ENCODE data around the gene FBLN1.
"Not testable (repeated sequence)": the region's sequence is repeated elsewhere in the genome, so short reads cannot be mapped to it uniquely, and the experiment has no call there.

The FBLN1 gene

GRCh38 chr22:45612940-45613339 lies 110.3 kb downstream of the FBLN1 start:
- no peak for DNase-seq

GRCh38 chr22:45615364-45615763 lies 112.7 kb downstream of the FBLN1 start:
- DNase-seq = no peak

DNA sequence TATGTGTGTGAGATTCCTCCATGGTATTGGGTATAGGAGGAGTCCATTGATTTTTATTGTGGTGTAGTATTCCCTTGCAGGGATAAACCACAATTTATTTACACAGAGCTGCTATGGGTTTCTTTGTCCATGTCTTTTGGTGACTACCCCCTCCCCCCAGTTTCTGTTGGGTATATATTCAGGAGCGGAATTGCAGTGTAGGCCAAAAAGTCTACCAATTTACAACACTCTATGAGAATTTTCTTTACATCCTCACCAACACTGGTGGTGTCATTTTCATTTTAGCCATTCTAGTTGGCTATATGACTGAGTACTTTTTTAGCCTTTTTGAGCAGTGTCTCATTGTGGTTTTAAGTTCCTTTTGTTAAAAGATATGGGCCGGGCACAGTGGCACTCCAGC lies 113.7 kb downstream of the FBLN1 start:
- DNase-seq = no peak

- DNase-seq = no peak
These were observed 115.3 kb downstream of the FBLN1 start for GRCh38 chr22:45617948-45618347.

- no peak for DNase-seq
These were observed 118.0 kb downstream of the FBLN1 start for GRCh38 chr22:45620706-45621105.

GRCh38 chr22:45621836-45622600 lies 119.3 kb downstream of the FBLN1 start:
- DNase-seq = no peak

DNA sequence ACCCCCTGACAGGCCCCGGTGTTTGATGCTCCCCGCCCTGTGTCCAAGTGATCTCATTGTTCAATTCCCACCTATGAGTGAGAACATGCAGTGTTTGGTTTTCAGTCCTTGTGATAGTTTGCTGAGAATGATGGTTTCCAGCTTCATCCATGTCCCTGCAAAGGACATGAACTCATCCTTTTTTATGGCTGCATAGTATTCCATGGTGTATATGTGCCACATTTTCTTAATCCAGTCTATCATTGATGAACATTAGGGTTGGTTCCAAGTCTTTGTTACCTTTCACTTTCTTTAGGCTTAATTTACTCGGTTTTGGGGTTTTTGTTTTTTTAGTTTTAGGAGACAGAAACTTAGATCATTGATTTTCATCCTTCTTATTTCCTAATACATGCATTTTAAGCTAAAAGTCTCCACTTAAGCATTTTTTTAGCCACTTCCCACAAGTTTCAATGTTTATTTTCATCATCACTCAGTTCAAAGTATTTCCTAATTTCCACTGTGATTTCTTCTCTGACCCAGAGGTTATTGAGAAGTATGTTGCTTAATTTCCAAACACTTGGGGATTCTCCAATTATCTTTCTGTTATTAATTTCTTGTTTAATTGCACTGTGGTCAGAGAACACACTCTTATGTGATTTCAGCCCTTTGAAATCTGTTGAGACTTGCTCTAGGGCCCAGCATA lies 120.9 kb downstream of the FBLN1 start:
- DNase-seq = not testable (repeated sequence)

DNA sequence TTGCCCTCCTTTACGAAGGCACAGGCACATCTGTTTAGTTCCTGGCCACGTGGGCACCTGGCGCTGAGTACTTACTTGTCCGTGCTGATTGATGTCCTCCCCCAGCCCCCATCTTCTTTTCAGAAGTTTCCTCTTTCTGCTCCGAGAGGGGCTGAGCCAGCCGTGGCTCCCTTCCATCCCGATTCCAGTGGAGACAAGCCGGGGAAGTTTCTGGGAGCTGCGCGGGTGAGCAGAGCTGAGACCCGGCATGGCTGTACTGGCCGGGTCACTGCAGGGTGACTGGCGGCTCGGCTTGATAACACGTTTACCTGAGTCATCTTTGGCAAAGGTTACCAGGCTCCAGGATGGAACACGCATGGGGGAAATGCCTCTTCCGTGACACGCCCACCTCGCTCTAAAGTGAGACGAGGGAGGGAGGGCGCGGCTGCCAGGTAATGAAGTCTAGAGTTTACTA lies 123.5 kb downstream of the FBLN1 start:
- no peak for DNase-seq

DNA sequence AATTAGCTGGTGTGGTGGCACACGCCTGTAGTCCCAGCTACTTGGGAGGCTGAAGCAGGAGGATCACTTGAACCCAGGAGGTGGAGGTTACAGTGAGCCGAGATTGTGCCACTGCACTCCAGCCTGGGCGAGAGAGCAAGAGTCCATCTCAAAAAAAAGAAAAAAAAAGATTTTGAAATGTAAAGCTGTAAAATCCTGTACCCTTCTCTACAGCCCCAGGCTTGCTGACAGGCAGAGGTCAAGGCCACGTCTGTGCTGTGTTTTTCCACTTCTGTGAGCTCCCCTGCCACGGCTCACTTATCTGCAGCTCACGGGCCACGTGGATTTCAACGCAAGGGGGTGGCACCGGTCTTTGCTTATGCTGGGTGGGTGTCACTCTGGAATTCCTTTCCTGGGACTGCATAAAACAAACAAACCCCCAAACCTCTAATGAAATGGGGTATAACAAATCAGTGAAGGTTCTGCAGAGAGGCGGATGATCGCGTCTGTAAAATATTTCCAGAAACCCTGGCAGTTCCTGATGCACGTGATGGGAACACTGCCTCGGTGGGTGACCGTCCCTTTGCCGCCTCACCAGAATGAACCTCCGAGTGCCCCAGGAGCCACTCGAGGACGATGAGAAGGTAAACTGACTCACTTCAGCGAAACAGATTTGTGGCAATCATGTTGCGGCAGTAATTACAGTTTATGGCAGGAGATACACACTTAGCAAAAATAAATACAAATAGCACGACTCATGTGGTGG lies 125.0 kb downstream of the FBLN1 start:
- DNase-seq = no peak

- DNase-seq = no peak
These were observed 125.8 kb downstream of the FBLN1 start for GRCh38 chr22:45628515-45628914.

- DNase-seq = no peak
These were observed 126.9 kb downstream of the FBLN1 start for GRCh38 chr22:45629469-45630089.

DNA sequence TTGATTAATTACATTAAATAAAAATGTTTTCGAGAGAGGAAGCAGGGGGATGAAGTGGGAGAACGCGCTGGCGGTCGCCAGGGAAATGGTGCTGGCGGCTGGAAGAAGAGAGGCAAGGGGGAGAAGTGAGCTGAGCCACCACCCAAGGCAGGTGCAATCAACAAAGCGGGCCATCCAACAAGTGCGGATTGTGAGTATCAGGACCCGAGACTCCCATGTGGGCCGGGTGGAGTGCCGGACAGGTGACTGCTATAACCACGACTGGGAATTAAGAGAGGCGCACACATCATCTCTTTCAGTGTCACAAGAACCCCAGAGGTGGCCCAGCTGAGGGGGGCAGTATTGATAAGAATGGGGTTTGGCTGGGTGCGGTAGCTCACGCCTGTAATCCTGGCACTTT lies 127.8 kb downstream of the FBLN1 start:
- DNase-seq = no peak

DNA sequence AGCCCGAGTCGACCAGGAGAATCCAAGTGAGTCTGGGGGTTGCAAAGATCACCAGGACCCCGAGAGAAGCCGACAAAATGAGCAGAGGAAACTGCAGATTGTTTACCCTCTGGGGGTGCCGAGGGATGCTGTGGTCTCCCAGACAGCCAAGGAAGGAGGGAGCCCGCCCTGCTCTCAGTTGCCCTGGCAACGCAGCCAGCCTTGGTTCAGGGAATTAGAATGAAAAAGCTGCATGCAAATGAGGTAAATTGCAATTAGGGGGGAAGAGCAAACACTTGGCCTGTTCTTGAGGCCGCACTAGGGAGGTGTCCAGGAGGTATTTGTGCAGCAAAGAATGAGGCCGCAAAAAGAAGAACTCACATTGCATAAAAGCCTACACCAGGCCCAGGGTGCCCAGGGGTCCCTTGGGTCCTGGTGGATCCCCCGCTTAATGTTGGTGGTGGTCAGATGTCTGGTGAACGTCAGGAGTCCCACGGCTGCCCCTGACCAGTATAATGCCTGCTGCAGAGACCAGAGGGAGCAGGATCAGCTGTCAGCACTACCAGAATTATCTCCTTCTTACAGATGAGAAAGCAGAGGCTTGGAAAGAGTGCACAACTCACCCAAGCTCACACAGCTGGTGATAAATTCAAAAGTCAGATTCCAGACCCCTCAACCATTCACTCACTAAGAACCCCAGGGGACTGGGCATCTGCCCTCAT lies 128.6 kb downstream of the FBLN1 start:
- DNase-seq = peak in 1 of 14 donors; percentile 13

DNA sequence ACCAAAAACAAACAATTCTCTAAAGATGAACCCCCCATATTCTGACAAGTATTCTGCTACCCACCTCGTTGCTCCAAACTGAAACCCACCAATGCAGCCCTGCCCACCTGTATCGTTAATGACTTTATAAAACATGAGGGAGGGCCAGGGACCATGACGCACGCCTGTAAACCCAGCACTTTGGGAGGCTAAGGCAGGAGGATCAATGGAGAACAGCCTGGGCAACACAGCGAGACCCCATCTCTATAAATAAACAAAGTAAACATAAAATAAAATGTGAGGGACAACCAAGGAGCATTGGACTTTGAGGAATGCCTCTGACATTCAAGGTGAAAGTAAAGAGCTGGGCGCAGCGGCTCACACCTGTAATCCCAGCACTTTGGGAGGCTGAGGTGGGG lies 129.2 kb downstream of the FBLN1 start:
- DNase-seq = no peak

DNA sequence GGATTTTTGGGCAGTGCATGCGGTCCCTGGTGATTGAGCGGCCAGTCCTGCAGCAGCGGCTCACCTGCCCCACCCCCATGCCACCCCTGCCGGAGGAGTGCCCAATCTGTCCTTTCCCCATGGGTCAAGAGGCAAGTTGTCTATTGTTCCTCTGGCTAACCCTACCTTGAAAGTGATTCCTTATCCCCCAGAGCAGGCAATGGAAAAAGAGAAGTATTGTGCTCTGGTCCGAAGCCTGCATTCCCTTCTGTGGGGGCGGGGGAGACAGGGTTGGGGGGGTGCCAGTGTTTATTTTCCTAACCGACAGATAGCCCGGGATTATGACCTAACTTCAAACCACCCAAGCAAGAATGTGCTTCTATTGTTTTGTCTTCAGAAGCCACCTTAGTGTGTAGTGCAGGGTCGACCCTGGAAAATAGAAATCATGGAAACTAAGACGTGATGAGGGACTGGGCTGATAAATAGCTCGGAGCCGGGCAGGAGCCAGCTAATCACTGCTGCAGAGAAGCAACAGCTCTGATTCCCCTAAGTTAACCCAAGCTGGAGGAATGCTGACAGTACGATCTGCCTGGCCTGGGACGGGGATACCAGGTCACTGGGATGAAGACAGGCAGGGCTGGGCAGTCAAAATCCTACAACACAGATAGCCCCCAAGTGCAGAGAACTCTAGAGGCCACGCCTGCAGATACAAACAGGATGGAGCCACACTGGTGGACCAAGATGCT lies 130.3 kb downstream of the FBLN1 start:
- no peak for DNase-seq

DNA sequence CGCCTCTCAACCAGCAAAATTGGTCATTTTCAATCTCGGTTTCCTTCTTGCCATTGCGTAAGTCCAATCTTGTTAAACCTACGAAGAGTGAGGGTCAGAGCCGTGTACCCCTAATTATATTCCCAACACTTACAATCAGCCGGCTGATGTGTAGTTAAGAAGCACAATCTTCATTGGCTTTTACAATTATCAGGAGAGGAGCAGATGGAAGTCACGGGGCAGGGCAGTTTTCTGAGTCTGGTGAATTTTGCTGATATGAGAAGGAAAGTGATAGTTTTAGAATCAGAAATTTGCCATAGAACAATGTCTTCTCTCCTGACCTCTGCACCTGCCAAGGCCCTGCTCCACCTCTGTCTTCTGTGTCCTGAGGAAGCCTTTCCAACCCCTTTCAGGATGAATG lies 134.0 kb downstream of the FBLN1 start:
- DNase-seq = no peak

GRCh38 chr22:45638197-45638596 lies 135.5 kb downstream of the FBLN1 start:
- DNase-seq = no peak

- DNase-seq = no peak
These were observed 136.4 kb downstream of the FBLN1 start for GRCh38 chr22:45638834-45639746.

- no peak for DNase-seq
These were observed 137.0 kb downstream of the FBLN1 start for GRCh38 chr22:45639747-45640102.

DNA sequence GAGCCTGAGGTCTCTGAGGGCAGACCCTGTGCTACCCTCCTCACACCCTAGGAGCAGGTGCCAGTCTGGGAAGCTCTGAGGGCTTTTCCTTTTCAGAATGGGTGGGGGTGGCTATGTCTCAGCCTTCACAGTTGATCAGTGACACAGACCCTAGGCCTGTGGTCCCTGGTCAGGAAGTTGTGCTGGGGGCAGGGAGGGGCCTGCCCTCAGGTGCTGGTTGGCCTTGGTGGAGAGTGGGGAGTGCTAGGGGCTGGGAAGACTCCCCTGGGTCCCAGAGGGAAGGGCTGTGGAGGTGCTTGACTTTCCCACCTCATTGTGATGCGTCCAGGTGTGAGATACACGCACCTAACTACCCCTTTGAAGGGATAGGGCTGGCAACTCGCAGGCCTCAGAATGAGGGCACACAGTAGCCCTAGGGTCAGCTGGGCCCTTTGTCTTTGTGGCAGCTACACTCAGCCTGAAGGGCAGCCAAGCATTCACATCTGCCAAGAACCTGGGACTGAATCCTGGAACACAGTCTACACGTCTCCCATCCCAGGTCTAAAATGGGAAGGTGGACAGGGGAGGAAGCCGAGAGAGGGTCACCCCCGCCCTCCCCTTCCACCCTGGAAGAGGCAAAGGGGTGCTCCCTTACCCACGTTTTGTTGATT lies 137.7 kb downstream of the FBLN1 start:
- no peak for DNase-seq

Data from C1 segment of cervical spinal cord (tissue), 14 donors.